GM12873 (cell line): ENCODE results near the gene TMSB4X.

Experiments
- CTCF ChIP-seq: IDR thresholded peaks from 2 replicates; pipeline ENCODE4 v1.5.1; 2012; ENCODE audit warnings: low read depth, mild to moderate bottlenecking, moderate library complexity, low read length, control low read depth; ENCODE audit not compliant: insufficient read depth; ENCODE audit errors: missing control alignments

TMSB4X gene

GRCh38 chrX:13000301-13000811 lies 25.4 kb downstream of the TMSB4X start:
- no peak for TF ChIP-seq CTCF

- no peak for TF ChIP-seq CTCF
Observed at GRCh38 chrX:13001097-13001496, 26.2 kb downstream of the TMSB4X start.

- TF ChIP-seq CTCF: no peak
Observed at GRCh38 chrX:13001961-13002671, 27.2 kb downstream of the TMSB4X start.

GRCh38 chrX:13005661-13006473 lies 31.0 kb downstream of the TMSB4X start:
- TF ChIP-seq CTCF: no peak

- no peak for TF ChIP-seq CTCF
Observed at GRCh38 chrX:13007519-13008188, 32.7 kb downstream of the TMSB4X start.

- no peak for TF ChIP-seq CTCF
Observed at GRCh38 chrX:13008189-13008533, 33.3 kb downstream of the TMSB4X start.

GRCh38 chrX:13008851-13009250 lies 33.9 kb downstream of the TMSB4X start:
- no peak for TF ChIP-seq CTCF
